Stimulated activated naive B cell treated with anti-CD40 and anti-IgM and Interleukin-4, amounts not matched to agents 10 μg/mL and 1 μg/mL and 100 μg/mL, for 72 hours (primary cell): ENCODE measurements around the gene ALOX12B.
"Not testable (repeated sequence)": the region's sequence is repeated elsewhere in the genome, so short reads cannot be mapped to it uniquely, and the experiment has no call there.

ENCODE experiments used
- ATAC-seq, 2 donors: fragments of 150-1000 bp; cut with Tn5 transposase; replicated peaks; 2 replicates each; pipeline ENCODE4 v1.10.0; 2021; ENCODE audit warnings: moderate library complexity in 1 of 2
- DNase-seq: peaks from one replicate; pipeline ENCODE4 v3.0.0; 2021
- H3K27ac Mint-ChIP-seq: one replicate; pipeline ENCODE4 v1.8.0; 2022; ENCODE audit warnings: mild to moderate bottlenecking, mixed read lengths
- H3K27me3 Mint-ChIP-seq, 2 donors: one replicate each; pipeline ENCODE4 v1.8.0; 2022; ENCODE audit warnings: mixed read lengths in 2 of 2
- H3K36me3 Mint-ChIP-seq, 2 donors: one replicate each; pipeline ENCODE4 v1.8.0; 2022; ENCODE audit warnings: mixed read lengths in 2 of 2, mild to moderate bottlenecking in 1 of 2
- H3K4me1 Mint-ChIP-seq, 2 donors: one replicate each; pipeline ENCODE4 v1.8.0; 2022; ENCODE audit warnings: mixed read lengths in 2 of 2, mild to moderate bottlenecking in 1 of 2
- H3K4me3 Mint-ChIP-seq, 2 donors: one replicate each; pipeline ENCODE4 v1.8.0; 2022; ENCODE audit warnings: mild to moderate bottlenecking in 2 of 2, mixed read lengths in 2 of 2, moderate library complexity in 1 of 2
- H3K9me3 Mint-ChIP-seq, 2 donors: one replicate each; pipeline ENCODE4 v1.8.0; 2022; ENCODE audit warnings: mixed read lengths in 2 of 2, mild to moderate bottlenecking in 1 of 2

Gene ALOX12B

GRCh38 chr17:8072729-8073461 lies 14.6 kb downstream of the ALOX12B start:
- Mint-ChIP-seq H3K27ac (peak overlapping the region; percentile 75), H3K9me3 (no peaks in the 10 kb centered on the region), H3K36me3 (no peaks in the 10 kb centered on the region), H3K27me3 (peaks cover 49 to 64% of the 10 kb centered on the region in 2 donors), H3K4me1 (peaks cover 29 to 46% of the 10 kb centered on the region in 2 donors), H3K4me3 (peak overlapping the region; percentile 70 to 78)
- DNase-seq: no peak
- peak in 1 of 2 donors; percentile 18 for ATAC-seq

- Mint-ChIP-seq H3K36me3 (no peaks in the 10 kb centered on the region), H3K4me3 (peak overlapping the region; percentile 70 to 78), H3K9me3 (no peaks in the 10 kb centered on the region), H3K4me1 (peaks cover 29 to 46% of the 10 kb centered on the region in 2 donors), H3K27me3 (peaks cover 52 to 69% of the 10 kb centered on the region in 2 donors), H3K27ac (peak overlapping the region; percentile 33)
- ATAC-seq (no peak), DNase-seq (no peak)
Measured at GRCh38 chr17:8072341-8072728, 15.2 kb downstream of the ALOX12B start.

- Mint-ChIP-seq H3K27ac (no peak overlapping the region), H3K4me1 (peaks cover 29 to 46% of the 10 kb centered on the region in 2 donors), H3K4me3 (no peak overlapping the region), H3K27me3 (peaks cover 50 to 69% of the 10 kb centered on the region in 2 donors), H3K36me3 (no peaks in the 10 kb centered on the region), H3K9me3 (no peaks in the 10 kb centered on the region)
- no peak for DNase-seq
- ATAC-seq: no peak
Measured at GRCh38 chr17:8071496-8071895, 16.0 kb downstream of the ALOX12B start.

- peaks cover 25 to 40% of the 10 kb centered on the region in 2 donors for H3K4me1 Mint-ChIP-seq
- peaks cover 49 to 62% of the 10 kb centered on the region in 2 donors for H3K27me3 Mint-ChIP-seq
- H3K27ac Mint-ChIP-seq: no peak overlapping the region
- H3K4me3 Mint-ChIP-seq: no peak overlapping the region
- DNase-seq (no peak), ATAC-seq (no peak)
- no peaks in the 10 kb centered on the region for H3K9me3 Mint-ChIP-seq
- no peaks in the 10 kb centered on the region for H3K36me3 Mint-ChIP-seq
Measured at GRCh38 chr17:8069587-8069860, 18.0 kb downstream of the ALOX12B start.

GRCh38 chr17:8068736-8069586 lies 18.6 kb downstream of the ALOX12B start:
- no peak overlapping the region for H3K27ac Mint-ChIP-seq
- H3K4me1 Mint-ChIP-seq: peaks cover 20 to 34% of the 10 kb centered on the region in 2 donors

GRCh38 chr17:8067806-8068205 lies 19.7 kb downstream of the ALOX12B start:
- H3K27ac Mint-ChIP-seq: no peak overlapping the region
- H3K4me3 Mint-ChIP-seq: no peak overlapping the region
- no peaks in the 10 kb centered on the region for H3K9me3 Mint-ChIP-seq
- no peaks in the 10 kb centered on the region for H3K36me3 Mint-ChIP-seq
- ATAC-seq (no peak), DNase-seq (no peak)
- H3K4me1 Mint-ChIP-seq: peaks cover 9 to 25% of the 10 kb centered on the region in 2 donors
- H3K27me3 Mint-ChIP-seq: peaks cover 46 to 59% of the 10 kb centered on the region in 2 donors

More at GRCh38 chr17:8068736-8069586, 18.6 kb downstream of the ALOX12B start:
- Mint-ChIP-seq H3K36me3 (no peaks in the 10 kb centered on the region), H3K27me3 (peaks cover 48 to 62% of the 10 kb centered on the region in 2 donors), H3K9me3 (no peaks in the 10 kb centered on the region), H3K4me3 (no peak overlapping the region)
- ATAC-seq (peak in 1 of 2 donors; percentile 35), DNase-seq (no peak)

- Mint-ChIP-seq H3K9me3 (no peaks in the 10 kb centered on the region), H3K27me3 (peaks cover 46 to 59% of the 10 kb centered on the region in 2 donors), H3K4me1 (peaks cover 4 to 23% of the 10 kb centered on the region in 2 donors), H3K36me3 (no peaks in the 10 kb centered on the region), H3K27ac (no peak overlapping the region), H3K4me3 (no peak overlapping the region)
- no peak for ATAC-seq
- no peak for DNase-seq
Measured at GRCh38 chr17:8066841-8067775, 20.4 kb downstream of the ALOX12B start.

GRCh38 chr17:8064561-8065019 lies 22.9 kb downstream of the ALOX12B start:
- H3K27me3 Mint-ChIP-seq: peaks cover 48 to 53% of the 10 kb centered on the region in 2 donors
- H3K36me3 Mint-ChIP-seq: no peaks in the 10 kb centered on the region
- peak overlapping the region; percentile 20 for H3K27ac Mint-ChIP-seq

GRCh38 chr17:8063761-8064534 lies 23.6 kb downstream of the ALOX12B start:
- Mint-ChIP-seq H3K9me3 (no peaks in the 10 kb centered on the region), H3K4me1 (peaks cover 1 to 14% of the 10 kb centered on the region in 2 donors), H3K27ac (peak overlapping the region; percentile 20), H3K4me3 (no peak overlapping the region), H3K36me3 (no peaks in the 10 kb centered on the region), H3K27me3 (peaks cover 51 to 53% of the 10 kb centered on the region in 2 donors)
- ATAC-seq (no peak), DNase-seq (no peak)

More at GRCh38 chr17:8064561-8065019, 22.9 kb downstream of the ALOX12B start:
- H3K4me3 Mint-ChIP-seq: no peak overlapping the region
- no peaks in the 10 kb centered on the region for H3K9me3 Mint-ChIP-seq
- H3K4me1 Mint-ChIP-seq: peaks cover 4 to 19% of the 10 kb centered on the region in 2 donors
- DNase-seq: no peak
- no peak for ATAC-seq

- H3K27ac Mint-ChIP-seq: peak overlapping the region; percentile 66
- no peaks in the 10 kb centered on the region for H3K36me3 Mint-ChIP-seq
- DNase-seq (no peak), ATAC-seq (no peak)
- peaks cover 50 to 55% of the 10 kb centered on the region in 2 donors for H3K27me3 Mint-ChIP-seq
- no peaks in the 10 kb centered on the region for H3K9me3 Mint-ChIP-seq
- peaks cover 0 to 7% of the 10 kb centered on the region in 2 donors for H3K4me1 Mint-ChIP-seq
- H3K4me3 Mint-ChIP-seq: no peak overlapping the region
Measured at GRCh38 chr17:8062807-8063483, 24.6 kb downstream of the ALOX12B start.

GRCh38 chr17:8062435-8062806 lies 25.1 kb downstream of the ALOX12B start:
- Mint-ChIP-seq H3K9me3 (no peaks in the 10 kb centered on the region), H3K4me3 (no peak overlapping the region), H3K36me3 (no peaks in the 10 kb centered on the region), H3K27me3 (peaks cover 44 to 52% of the 10 kb centered on the region in 2 donors), H3K27ac (peak overlapping the region; percentile 27), H3K4me1 (peaks cover 0 to 9% of the 10 kb centered on the region in 2 donors)
- DNase-seq (no peak), ATAC-seq (no peak)

GRCh38 chr17:8061851-8062250 lies 25.7 kb downstream of the ALOX12B start:
- Mint-ChIP-seq H3K27me3 (peaks cover 44 to 52% of the 10 kb centered on the region in 2 donors), H3K4me1 (peaks cover 4 to 15% of the 10 kb centered on the region in 2 donors)
- H3K27ac Mint-ChIP-seq, ATAC-seq, H3K36me3 Mint-ChIP-seq, H3K4me3 Mint-ChIP-seq, H3K9me3 Mint-ChIP-seq, DNase-seq: not testable (repeated sequence)

- Mint-ChIP-seq H3K27ac (peak overlapping the region; percentile 32), H3K27me3 (peaks cover 38 to 45% of the 10 kb centered on the region in 2 donors), H3K9me3 (no peaks in the 10 kb centered on the region), H3K36me3 (no peaks in the 10 kb centered on the region), H3K4me3 (no peak overlapping the region), H3K4me1 (peaks cover 15 to 29% of the 10 kb centered on the region in 2 donors)
- DNase-seq (peak; percentile 55), ATAC-seq (peak in 1 of 2 donors; percentile 24)
Measured at GRCh38 chr17:8060274-8060673, 27.2 kb downstream of the ALOX12B start.
